OCI-LY1 (cell line): ENCODE results near the gene ARL14.

ENCODE experiments used
- H2AFZ ChIP-seq: fragments of 200-600 bp; sonication (generic), shearing (Covaris generic); 2 replicates; pipeline ENCODE4 v1.6.0; 2014; ENCODE audit warnings: antibody characterized with exemption, mild to moderate bottlenecking, low read length
- H3F3A ChIP-seq: fragments of 200-600 bp; sonication (generic), shearing (Covaris generic); 2 replicates; pipeline ENCODE4 v1.6.0; 2014; ENCODE audit warnings: mild to moderate bottlenecking, antibody characterized with exemption, low read length, moderate library complexity; ENCODE audit not compliant: insufficient read depth
- H3K27ac ChIP-seq: fragments of 200-600 bp; sonication (generic); 2 replicates; pipeline ENCODE4 v1.5.1; 2014; ENCODE audit warnings: low read length, mixed run types, mild to moderate bottlenecking, low read depth; ENCODE audit not compliant: poor library complexity, severe bottlenecking
- H3K27me3 ChIP-seq: fragments of 200-600 bp; sonication (generic); 2 replicates; pipeline ENCODE4 v1.6.0; 2014; ENCODE audit warnings: antibody characterized with exemption, mild to moderate bottlenecking, low read length, moderate library complexity; ENCODE audit not compliant: insufficient read depth
- H3K36me3 ChIP-seq: fragments of 200-600 bp; sonication (generic); 2 replicates; pipeline ENCODE4 v1.6.1; 2014; ENCODE audit warnings: mild to moderate bottlenecking, antibody characterized with exemption, low read length, moderate library complexity, mixed read lengths; ENCODE audit not compliant: insufficient read depth
- H3K4me1 ChIP-seq: fragments of 200-600 bp; sonication (generic); 2 replicates; pipeline ENCODE4 v1.5.1; 2014; ENCODE audit warnings: mild to moderate bottlenecking, low read length, moderate library complexity; ENCODE audit not compliant: insufficient read depth, severe bottlenecking
- H3K4me2 ChIP-seq: fragments of 200-600 bp; sonication (generic), shearing (Covaris generic); 2 replicates; pipeline ENCODE4 v1.6.1; 2014; ENCODE audit warnings: low read length
- H3K4me3 ChIP-seq: fragments of 200-600 bp; sonication (generic); 2 replicates; pipeline ENCODE4 v1.5.1; 2014; ENCODE audit warnings: low read length, low read depth, mild to moderate bottlenecking, mixed read lengths; ENCODE audit not compliant: poor library complexity, severe bottlenecking
- H3K79me2 ChIP-seq: fragments of 200-600 bp; shearing (Covaris generic); 2 replicates; pipeline ENCODE4 v1.6.1; 2016; ENCODE audit warnings: mixed run types, low read length, mixed read lengths; ENCODE audit not compliant: insufficient read depth
- H3K9ac ChIP-seq: fragments of 200-600 bp; sonication (generic), shearing (Covaris generic); 2 replicates; pipeline ENCODE4 v1.6.1; 2014; ENCODE audit warnings: mild to moderate bottlenecking, low read length, mixed read lengths
- H3K9me2 ChIP-seq: fragments of 200-600 bp; sonication (generic), shearing (Covaris generic); 2 replicates; pipeline ENCODE4 v1.6.1; 2014; ENCODE audit warnings: low read depth, mild to moderate bottlenecking, low read length, mixed read lengths
- H3K9me3 ChIP-seq: fragments of 200-600 bp; shearing (Covaris generic); 2 replicates; pipeline ENCODE4 v1.6.1; 2014; ENCODE audit warnings: low read length, mixed read lengths
- H4K20me1 ChIP-seq: fragments of 200-600 bp; sonication (generic), shearing (Covaris generic); 2 replicates; pipeline ENCODE4 v1.6.0; 2016; ENCODE audit warnings: mild to moderate bottlenecking, low read length; ENCODE audit not compliant: insufficient read depth
- CTCF ChIP-seq: fragments of 200-600 bp; sonication (generic), shearing (Covaris generic); IDR thresholded peaks from 2 replicates; pipeline ENCODE4 v1.5.1; 2017; ENCODE audit warnings: mild to moderate bottlenecking, antibody characterized with exemption, low read length, moderate library complexity, mixed read lengths
- EZH2 ChIP-seq: fragments of 200-600 bp; sonication (generic), shearing (Covaris generic); IDR thresholded peaks from 2 replicates; pipeline ENCODE4 v1.8.0; 2017; ENCODE audit warnings: borderline replicate concordance, mixed run types, mild to moderate bottlenecking, antibody characterized with exemption, low read length, moderate library complexity, mixed read lengths

Gene ARL14

DNA sequence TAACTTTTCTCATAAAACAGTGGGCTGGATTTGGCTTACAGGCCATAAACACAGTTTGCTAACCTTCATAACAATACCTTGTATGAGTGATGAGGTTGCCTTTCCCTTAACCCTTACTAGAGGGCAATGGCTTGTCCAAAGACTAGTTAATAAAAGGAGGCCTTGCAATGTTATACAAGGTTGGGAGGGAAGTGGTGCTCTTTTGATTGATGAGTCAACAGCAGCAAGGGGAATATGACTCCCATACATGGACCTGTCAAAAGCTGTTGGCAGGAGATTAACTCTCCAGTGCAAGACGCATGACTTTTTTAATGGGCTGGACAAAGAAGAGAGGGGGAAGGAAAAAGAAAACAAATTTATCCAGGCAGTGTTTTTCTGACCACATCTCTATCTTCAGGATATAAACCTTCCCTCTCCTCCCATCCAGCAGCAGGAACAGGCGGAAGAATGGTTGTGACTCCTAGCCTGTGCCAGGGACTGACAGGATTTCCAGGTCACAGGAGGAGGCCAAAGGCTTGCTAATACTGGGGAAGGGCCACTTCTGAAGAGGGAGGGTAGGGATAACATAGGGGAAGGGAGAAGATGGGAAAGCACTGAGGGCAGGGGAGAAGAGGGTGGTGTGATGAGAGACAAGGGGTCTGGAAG, 35.2 kb upstream of the ARL14 start:
- H3K9ac ChIP-seq: no peak overlapping the region
- no peaks in the 10 kb centered on the region for H4K20me1 ChIP-seq
- H3K27ac ChIP-seq: no peak overlapping the region
- no peak overlapping the region for H3K4me2 ChIP-seq
- TF ChIP-seq CTCF (no peak), EZH2 (no peak)
- no peaks in the 10 kb centered on the region for H3K36me3 ChIP-seq
- H3K9me2 ChIP-seq: no peaks in the 10 kb centered on the region
- H3K27me3 ChIP-seq: no peaks in the 10 kb centered on the region
- H3K9me3 ChIP-seq: no peaks in the 10 kb centered on the region
- H3K79me2 ChIP-seq: no peaks in the 10 kb centered on the region
- no peak overlapping the region for H2AFZ ChIP-seq
- H3K4me3 ChIP-seq: no peak overlapping the region
- no peaks in the 10 kb centered on the region for H3F3A ChIP-seq
- H3K4me1 ChIP-seq: no peaks in the 10 kb centered on the region

GRCh38 chr3:160643994-160644393, 33.0 kb upstream of the ARL14 start:
- H3K36me3 ChIP-seq: no peaks in the 10 kb centered on the region
- no peak overlapping the region for H3K4me2 ChIP-seq
- no peak overlapping the region for H2AFZ ChIP-seq
- H3K27me3 ChIP-seq: no peaks in the 10 kb centered on the region
- no peaks in the 10 kb centered on the region for H3K4me1 ChIP-seq
- H3K9ac ChIP-seq: no peak overlapping the region
- no peaks in the 10 kb centered on the region for H3K9me3 ChIP-seq
- no peaks in the 10 kb centered on the region for H3K9me2 ChIP-seq
- no peak overlapping the region for H3K27ac ChIP-seq
- H3K4me3 ChIP-seq: no peak overlapping the region
- H3K79me2 ChIP-seq: no peaks in the 10 kb centered on the region
- H4K20me1 ChIP-seq: no peaks in the 10 kb centered on the region
- H3F3A ChIP-seq: no peaks in the 10 kb centered on the region
- TF ChIP-seq EZH2: no peak
- TF ChIP-seq CTCF: peak; percentile 33

DNA sequence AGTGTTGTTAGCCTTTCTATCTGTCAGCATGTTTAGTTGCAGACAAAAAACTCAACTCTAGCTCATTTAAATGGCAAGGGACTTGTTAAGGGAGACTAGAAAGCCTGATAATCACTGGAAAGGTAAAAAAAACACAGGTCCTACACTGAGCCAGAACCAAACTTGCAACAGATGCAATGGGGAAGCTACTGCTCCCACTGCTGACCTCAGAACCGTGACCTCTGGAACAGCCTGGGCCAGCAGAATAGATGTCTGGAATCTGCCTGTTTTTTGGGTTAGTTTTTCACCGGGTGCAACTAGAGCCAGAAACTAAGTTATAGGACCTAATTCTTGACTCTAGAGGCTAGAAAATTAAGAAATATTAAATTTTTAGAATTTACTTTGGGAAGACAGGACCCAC, 32.5 kb upstream of the ARL14 start:
- Histone ChIP-seq H3K4me1 (no peaks in the 10 kb centered on the region), H3K36me3 (no peaks in the 10 kb centered on the region), H3K4me3 (no peak overlapping the region), H4K20me1 (no peaks in the 10 kb centered on the region), H3K9me2 (no peaks in the 10 kb centered on the region), H3F3A (no peaks in the 10 kb centered on the region), H3K9me3 (no peaks in the 10 kb centered on the region), H2AFZ (no peak overlapping the region), H3K27me3 (no peaks in the 10 kb centered on the region), H3K27ac (no peak overlapping the region), H3K9ac (no peak overlapping the region), H3K4me2 (no peak overlapping the region), H3K79me2 (no peaks in the 10 kb centered on the region)
- no peak for TF ChIP-seq CTCF
- no peak for TF ChIP-seq EZH2
